ENCODE measurements around the gene GFRA4.

DNA sequence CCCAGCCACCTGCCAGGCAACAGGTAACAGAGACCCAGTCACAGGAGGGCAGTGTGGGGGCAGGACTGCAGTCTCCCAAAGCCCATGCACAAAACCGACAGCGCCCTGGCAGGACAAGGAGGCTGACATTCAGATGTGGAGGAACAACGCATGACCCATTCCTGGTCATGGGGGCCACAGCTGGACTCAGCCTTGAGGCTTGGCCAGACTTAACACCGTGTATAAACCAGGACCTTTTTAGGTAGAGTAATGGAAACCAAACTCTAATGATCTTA lies 8.1 kb downstream of the GFRA4 start:
- TF ChIP-seq CTCF (IDR thresholded peaks at IDR 0.05; ENCODE audit: borderline replicate concordance, extremely low read depth, low read length, poor library complexity, severe bottlenecking) (no peak), EZH2 (IDR thresholded peaks at IDR 0.05; ENCODE audit: borderline replicate concordance, low read depth, low read length, severe bottlenecking) (no peak)

All from DND-41 (cell line).